ENCODE data around the gene MCCD1. TPM values are rescaled to one million over a fixed set of nuclear protein-coding genes. Genes with fewer than 3 reads are reported as not detected.
"Not testable (repeated sequence)": the region's sequence is repeated elsewhere in the genome, so short reads cannot be mapped to it uniquely, and the experiment has no call there.

The MCCD1 gene
- total and polyA plus RNA-seq, 2 donors = not detected

GRCh38 chr6:31489086-31489485 is 39.7 kb upstream of the MCCD1 start:
- no peak for DNase-seq (ENCODE audit: low read depth in 6 of 9, low spot score in 9 of 9)
- Histone ChIP-seq H3K4me1 (ENCODE audit: control insufficient read depth in 2 of 2, insufficient read depth in 2 of 2, low read length in 2 of 2) (peaks cover 0 to 17% of the 10 kb centered on the region in 2 donors), H3K4me3 (ENCODE audit: low read length in 2 of 2) (no peak overlapping the region), H3K27me3 (ENCODE audit: control insufficient read depth in 2 of 2, insufficient read depth in 1 of 2, low read length in 1 of 2) (peaks cover 0 to 2% of the 10 kb centered on the region in 2 donors), H3K27ac (ENCODE audit: low read depth in 1 of 2, low read length in 1 of 2) (no peak overlapping the region), H3K36me3 (ENCODE audit: control insufficient read depth in 2 of 2, insufficient read depth in 2 of 2, low read length in 1 of 2) (no peaks in the 10 kb centered on the region), H3K9me3 (ENCODE audit: control insufficient read depth in 2 of 2, insufficient read depth in 1 of 2, low read length in 1 of 2) (no peaks in the 10 kb centered on the region)
- WGBS = 89% methylated on average over 4 of the region's 4 CpGs

- 83% methylated on average over 16 of the region's 16 CpGs for WGBS
- Histone ChIP-seq H3K27ac (ENCODE audit: low read depth in 1 of 2, low read length in 1 of 2) (no peak overlapping the region), H3K4me3 (ENCODE audit: low read length in 2 of 2) (no peak overlapping the region), H3K4me1 (ENCODE audit: control insufficient read depth in 2 of 2, insufficient read depth in 2 of 2, low read length in 2 of 2) (peaks cover 0 to 23% of the 10 kb centered on the region in 2 donors), H3K36me3 (ENCODE audit: control insufficient read depth in 2 of 2, insufficient read depth in 2 of 2, low read length in 1 of 2) (no peaks in the 10 kb centered on the region), H3K9me3 (ENCODE audit: control insufficient read depth in 2 of 2, insufficient read depth in 1 of 2, low read length in 1 of 2) (no peaks in the 10 kb centered on the region), H3K27me3 (ENCODE audit: control insufficient read depth in 2 of 2, insufficient read depth in 1 of 2, low read length in 1 of 2) (peaks cover 0 to 5% of the 10 kb centered on the region in 2 donors)
- DNase-seq (ENCODE audit: low read depth in 6 of 9, low spot score in 9 of 9) = no peak
Measured at GRCh38 chr6:31490115-31490873, 38.5 kb upstream of the MCCD1 start.

GRCh38 chr6:31493550-31493874 is 35.2 kb upstream of the MCCD1 start:
- H3K27ac ChIP-seq (ENCODE audit: low read depth in 1 of 2, low read length in 1 of 2) = not testable (repeated sequence)

GRCh38 chr6:31493875-31494694 is 34.7 kb upstream of the MCCD1 start:
- Histone ChIP-seq H3K27me3 (ENCODE audit: control insufficient read depth in 2 of 2, insufficient read depth in 1 of 2, low read length in 1 of 2) (peaks cover 0 to 10% of the 10 kb centered on the region in 2 donors), H3K4me1 (ENCODE audit: control insufficient read depth in 2 of 2, insufficient read depth in 2 of 2, low read length in 2 of 2) (peaks cover 11 to 51% of the 10 kb centered on the region in 2 donors), H3K36me3 (ENCODE audit: control insufficient read depth in 2 of 2, insufficient read depth in 2 of 2, low read length in 1 of 2) (no peaks in the 10 kb centered on the region), H3K27ac (ENCODE audit: low read depth in 1 of 2, low read length in 1 of 2) (peak overlapping the region; percentile 78 to 81), H3K9me3 (ENCODE audit: control insufficient read depth in 2 of 2, insufficient read depth in 1 of 2, low read length in 1 of 2) (no peaks in the 10 kb centered on the region), H3K4me3 (ENCODE audit: low read length in 2 of 2) (peak overlapping the region; percentile 76 to 87)
- under 1% methylated on average over 58 of the region's 58 CpGs for WGBS
- DNase-seq (ENCODE audit: low read depth in 6 of 9, low spot score in 9 of 9) = peak in 8 of 9 donors; percentile 61 to 83 (median 74)

More at GRCh38 chr6:31493550-31493874, 35.2 kb upstream of the MCCD1 start:
- peak overlapping the region; percentile 76 to 87 for H3K4me3 ChIP-seq (ENCODE audit: low read length in 2 of 2)
- H3K9me3 ChIP-seq (ENCODE audit: control insufficient read depth in 2 of 2, insufficient read depth in 1 of 2, low read length in 1 of 2); DNase-seq (ENCODE audit: low read depth in 6 of 9, low spot score in 9 of 9); H3K27me3 ChIP-seq (ENCODE audit: control insufficient read depth in 2 of 2, insufficient read depth in 1 of 2, low read length in 1 of 2); H3K36me3 ChIP-seq (ENCODE audit: control insufficient read depth in 2 of 2, insufficient read depth in 2 of 2, low read length in 1 of 2): not testable (repeated sequence)
- peaks cover 11 to 46% of the 10 kb centered on the region in 2 donors for H3K4me1 ChIP-seq (ENCODE audit: control insufficient read depth in 2 of 2, insufficient read depth in 2 of 2, low read length in 2 of 2)
- WGBS = 2% methylated on average over 2 of the region's 2 CpGs

- Histone ChIP-seq H3K36me3 (ENCODE audit: control insufficient read depth in 2 of 2, insufficient read depth in 2 of 2, low read length in 1 of 2) (no peaks in the 10 kb centered on the region), H3K27ac (ENCODE audit: low read depth in 1 of 2, low read length in 1 of 2) (peak overlapping the region in 1 of 2 donors; percentile 81), H3K4me1 (ENCODE audit: control insufficient read depth in 2 of 2, insufficient read depth in 2 of 2, low read length in 2 of 2) (peaks cover 11 to 54% of the 10 kb centered on the region in 2 donors), H3K27me3 (ENCODE audit: control insufficient read depth in 2 of 2, insufficient read depth in 1 of 2, low read length in 1 of 2) (peaks cover 0 to 13% of the 10 kb centered on the region in 2 donors), H3K4me3 (ENCODE audit: low read length in 2 of 2) (peak overlapping the region in 1 of 2 donors; percentile 87), H3K9me3 (ENCODE audit: control insufficient read depth in 2 of 2, insufficient read depth in 1 of 2, low read length in 1 of 2) (no peaks in the 10 kb centered on the region)
- DNase-seq (ENCODE audit: low read depth in 6 of 9, low spot score in 9 of 9) = no peak
- 79% methylated on average over 2 of the region's 2 CpGs for WGBS
Measured at GRCh38 chr6:31495580-31495979, 33.2 kb upstream of the MCCD1 start.

GRCh38 chr6:31496826-31497225 is 31.9 kb upstream of the MCCD1 start:
- not testable (repeated sequence) for H3K36me3 ChIP-seq (ENCODE audit: control insufficient read depth in 2 of 2, insufficient read depth in 2 of 2, low read length in 1 of 2); H3K9me3 ChIP-seq (ENCODE audit: control insufficient read depth in 2 of 2, insufficient read depth in 1 of 2, low read length in 1 of 2)
- Histone ChIP-seq H3K4me3 (ENCODE audit: low read length in 2 of 2) (peak overlapping the region in 1 of 2 donors; percentile 60), H3K27me3 (ENCODE audit: control insufficient read depth in 2 of 2, insufficient read depth in 1 of 2, low read length in 1 of 2) (peaks cover 0 to 13% of the 10 kb centered on the region in 2 donors), H3K4me1 (ENCODE audit: control insufficient read depth in 2 of 2, insufficient read depth in 2 of 2, low read length in 2 of 2) (peaks cover 11 to 51% of the 10 kb centered on the region in 2 donors), H3K27ac (ENCODE audit: low read depth in 1 of 2, low read length in 1 of 2) (peak overlapping the region in 1 of 2 donors; percentile 1)
- peak in 1 of 9 donors; percentile 16 for DNase-seq (ENCODE audit: low read depth in 6 of 9, low spot score in 9 of 9)
- WGBS = 69% methylated on average over 4 of the region's 4 CpGs

GRCh38 chr6:31497531-31498476 is 31.0 kb upstream of the MCCD1 start, which contains the start of gene MICB:
TSS of gene MICB (plus strand) at chr6:31498145. CDS start at chr6:31498194, 49 bp downstream.
- H3K36me3 ChIP-seq (ENCODE audit: control insufficient read depth in 2 of 2, insufficient read depth in 2 of 2, low read length in 1 of 2) = no peaks in the 10 kb centered on the region
- peaks cover 11 to 45% of the 10 kb centered on the region in 2 donors for H3K4me1 ChIP-seq (ENCODE audit: control insufficient read depth in 2 of 2, insufficient read depth in 2 of 2, low read length in 2 of 2)
- peak; percentile 66 to 93 (median 80) for DNase-seq (ENCODE audit: low read depth in 6 of 9, low spot score in 9 of 9)
- H3K27ac ChIP-seq (ENCODE audit: low read depth in 1 of 2, low read length in 1 of 2) = peak within 1 kb of the TSS; percentile 40 to 44
- under 1% methylated on average over 64 of the region's 64 CpGs for WGBS
- H3K4me3 ChIP-seq (ENCODE audit: low read length in 2 of 2) = peak within 1 kb of the TSS; percentile 60 to 83
- no peaks in the 10 kb centered on the region for H3K9me3 ChIP-seq (ENCODE audit: control insufficient read depth in 2 of 2, insufficient read depth in 1 of 2, low read length in 1 of 2)
- peaks cover 0 to 13% of the 10 kb centered on the region in 2 donors for H3K27me3 ChIP-seq (ENCODE audit: control insufficient read depth in 2 of 2, insufficient read depth in 1 of 2, low read length in 1 of 2)

GRCh38 chr6:31498748-31499147 is 30.0 kb upstream of the MCCD1 start:
- Histone ChIP-seq H3K9me3 (ENCODE audit: control insufficient read depth in 2 of 2, insufficient read depth in 1 of 2, low read length in 1 of 2) (no peaks in the 10 kb centered on the region), H3K27ac (ENCODE audit: low read depth in 1 of 2, low read length in 1 of 2) (no peak overlapping the region), H3K36me3 (ENCODE audit: control insufficient read depth in 2 of 2, insufficient read depth in 2 of 2, low read length in 1 of 2) (no peaks in the 10 kb centered on the region), H3K4me1 (ENCODE audit: control insufficient read depth in 2 of 2, insufficient read depth in 2 of 2, low read length in 2 of 2) (peaks cover 11 to 37% of the 10 kb centered on the region in 2 donors), H3K27me3 (ENCODE audit: control insufficient read depth in 2 of 2, insufficient read depth in 1 of 2, low read length in 1 of 2) (peaks cover 0 to 13% of the 10 kb centered on the region in 2 donors), H3K4me3 (ENCODE audit: low read length in 2 of 2) (peak overlapping the region in 1 of 2 donors; percentile 60)
- DNase-seq (ENCODE audit: low read depth in 6 of 9, low spot score in 9 of 9) = no peak
- 47% methylated on average over 21 of the region's 21 CpGs for WGBS
